Measurements from ENCODE around the gene HMOX2.

HMOX2 gene

GRCh38 chr16:4475880-4476788, at the start of gene HMOX2:
Gene HMOX2 (plus strand): TSS chr16:4476398. CDS start chr16:4505525, 29,127 bp downstream.
- DNase-seq, result peak; percentile 95

DNA sequence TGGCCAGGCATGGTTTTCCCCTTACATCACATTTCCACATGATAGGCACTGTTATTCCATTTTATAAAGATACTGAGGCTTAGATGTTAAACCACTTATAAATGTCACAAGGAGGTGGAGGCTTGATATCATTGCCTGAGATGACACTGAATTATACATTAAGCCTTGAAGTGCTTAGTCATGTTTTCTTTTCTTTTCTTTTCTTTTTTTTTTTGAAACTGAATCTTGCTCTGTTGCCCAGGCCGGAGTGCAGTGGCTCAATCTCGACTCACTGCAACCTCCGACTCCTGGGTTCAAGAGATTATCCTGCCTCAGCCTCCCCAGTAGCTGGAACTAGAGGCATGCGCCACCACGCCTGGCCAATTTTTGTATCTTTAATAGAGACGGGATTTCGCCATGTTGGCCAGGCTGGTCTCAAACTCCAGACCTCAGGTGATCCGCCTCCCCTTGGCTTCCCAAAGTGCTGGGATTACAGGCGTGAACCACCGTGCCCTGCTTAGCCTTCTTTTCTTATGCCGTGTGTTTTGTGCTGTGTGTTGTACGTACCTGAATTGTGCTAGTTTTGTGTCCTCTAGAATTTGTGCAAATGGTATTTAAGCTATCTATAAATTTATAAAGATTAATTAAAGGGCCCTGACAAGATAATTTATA, 49.4 kb upstream of the HMOX2 start:
- DNase-seq, result no peak

- no peak for DNase-seq
These were observed 47.7 kb upstream of the HMOX2 start for GRCh38 chr16:4428500-4428899.

- DNase-seq, result no peak
These were observed 45.2 kb upstream of the HMOX2 start for GRCh38 chr16:4431023-4431422.

- no peak for DNase-seq
These were observed 43.0 kb upstream of the HMOX2 start for GRCh38 chr16:4433228-4433627.

GRCh38 chr16:4433914-4434787, 42.0 kb upstream of the HMOX2 start:
- no peak for DNase-seq

DNA sequence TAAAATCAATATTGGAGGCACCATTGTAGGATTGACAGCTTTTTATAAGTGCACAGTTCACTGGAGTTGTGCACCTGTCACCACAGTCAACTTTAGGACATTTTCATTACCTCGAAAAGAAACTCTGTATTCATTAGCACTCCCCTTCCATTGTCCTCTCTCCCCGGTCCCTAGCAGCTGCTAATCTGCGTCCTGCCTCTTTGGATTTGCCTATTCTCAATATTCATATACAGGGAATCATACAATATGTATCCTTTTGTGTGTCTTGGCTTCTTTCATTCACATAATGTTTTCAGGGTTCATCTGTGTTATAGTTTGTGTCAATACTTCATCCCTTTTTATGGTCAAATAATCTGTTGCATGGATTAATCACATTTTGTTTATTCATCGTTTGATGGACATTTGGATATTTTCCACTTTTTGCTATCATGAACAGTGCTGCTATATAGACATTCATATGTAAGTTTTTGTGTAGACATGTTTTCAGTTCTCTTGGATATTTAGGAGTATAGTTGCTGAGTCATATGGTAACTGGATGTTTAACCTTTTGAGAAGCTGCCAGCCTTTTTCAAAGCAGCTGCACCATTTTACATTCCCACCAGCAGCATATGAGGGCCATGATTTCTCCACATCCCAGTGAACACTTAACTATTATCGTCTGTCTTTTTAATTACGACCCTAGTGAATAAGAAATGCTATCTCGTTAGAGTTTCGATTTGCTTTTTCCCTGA, 40.7 kb upstream of the HMOX2 start:
- DNase-seq, result no peak

DNA sequence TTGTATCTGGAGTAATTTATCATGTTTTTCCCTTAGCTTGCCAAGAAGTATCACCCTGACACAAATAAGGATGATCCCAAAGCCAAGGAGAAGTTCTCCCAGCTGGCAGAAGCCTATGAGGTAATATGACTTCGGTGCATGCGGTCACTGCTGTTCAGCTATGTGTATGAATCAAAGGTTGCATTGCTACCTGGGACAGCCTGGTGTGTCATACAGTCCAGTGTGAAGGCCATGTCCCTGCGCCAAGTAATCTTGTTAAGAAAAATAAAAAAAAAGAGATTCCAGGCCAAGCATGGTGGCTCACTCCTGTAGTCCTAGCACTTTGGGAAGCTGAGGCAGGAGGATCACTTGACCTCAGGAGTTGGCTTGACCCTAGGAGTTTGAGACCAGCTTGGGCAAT, 38.8 kb upstream of the HMOX2 start:
- DNase-seq, result no peak

- no peak for DNase-seq
These were observed 33.8 kb upstream of the HMOX2 start for GRCh38 chr16:4442371-4442770.

DNA sequence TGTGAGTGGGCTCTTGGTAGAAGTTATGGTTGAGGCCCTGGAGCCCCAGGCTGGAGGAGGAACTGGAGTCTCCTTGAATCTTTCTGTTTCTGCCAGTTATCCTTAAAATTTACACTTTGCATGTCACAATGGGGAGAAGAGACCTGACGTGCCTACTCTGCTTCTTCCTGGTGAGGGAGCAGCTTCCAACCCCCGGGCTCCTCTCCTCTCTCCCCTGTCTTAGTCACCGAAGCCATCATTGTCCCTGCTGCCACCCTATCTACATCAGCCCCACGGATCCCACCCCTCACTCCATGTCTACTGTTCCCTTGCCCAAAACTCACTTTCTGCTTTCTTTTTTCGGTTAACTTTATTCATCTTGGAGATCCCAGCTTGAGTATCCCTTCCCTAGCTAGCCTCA, 32.9 kb upstream of the HMOX2 start:
- DNase-seq, result no peak

DNA sequence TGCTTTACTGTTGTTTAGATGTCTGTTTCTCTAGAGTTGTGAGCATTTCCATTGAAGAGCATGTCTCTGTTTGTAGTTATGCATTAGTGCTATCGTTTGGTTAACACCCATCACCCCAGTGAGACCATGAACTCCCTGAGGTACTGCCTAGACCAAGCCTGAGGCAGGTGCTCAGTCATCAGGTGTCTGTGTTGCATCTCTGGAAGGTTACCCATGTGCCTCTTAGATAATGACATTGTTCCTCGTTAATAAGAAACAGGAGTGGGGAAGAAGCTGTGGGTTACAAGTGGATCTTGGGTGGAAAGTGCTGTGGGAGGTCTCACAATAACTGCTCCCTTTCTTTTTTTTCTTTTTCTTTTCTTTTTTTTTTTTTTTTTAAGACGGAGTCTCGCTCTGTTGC, 32.2 kb upstream of the HMOX2 start:
- DNase-seq, result no peak

DNA sequence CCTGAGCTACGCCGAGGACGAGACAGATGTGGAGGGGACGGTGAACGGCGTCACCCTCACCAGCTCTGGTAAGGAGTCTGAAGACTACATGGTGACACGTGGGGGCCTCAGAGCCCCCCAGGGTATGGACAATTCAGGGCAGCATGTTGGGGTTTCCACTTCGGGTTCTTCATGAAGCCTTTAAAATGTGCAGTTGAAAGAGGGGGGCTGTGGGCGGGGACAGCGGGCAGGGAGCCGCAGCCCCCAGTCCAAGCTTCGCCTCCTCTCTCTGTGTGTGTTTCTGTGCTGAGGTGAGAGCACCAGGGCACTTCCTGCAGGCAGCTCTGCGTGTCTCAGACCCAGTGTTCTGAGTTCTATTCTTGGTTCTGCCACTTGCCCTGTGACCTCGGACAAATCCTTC, 25.8 kb upstream of the HMOX2 start:
- no peak for DNase-seq

DNA sequence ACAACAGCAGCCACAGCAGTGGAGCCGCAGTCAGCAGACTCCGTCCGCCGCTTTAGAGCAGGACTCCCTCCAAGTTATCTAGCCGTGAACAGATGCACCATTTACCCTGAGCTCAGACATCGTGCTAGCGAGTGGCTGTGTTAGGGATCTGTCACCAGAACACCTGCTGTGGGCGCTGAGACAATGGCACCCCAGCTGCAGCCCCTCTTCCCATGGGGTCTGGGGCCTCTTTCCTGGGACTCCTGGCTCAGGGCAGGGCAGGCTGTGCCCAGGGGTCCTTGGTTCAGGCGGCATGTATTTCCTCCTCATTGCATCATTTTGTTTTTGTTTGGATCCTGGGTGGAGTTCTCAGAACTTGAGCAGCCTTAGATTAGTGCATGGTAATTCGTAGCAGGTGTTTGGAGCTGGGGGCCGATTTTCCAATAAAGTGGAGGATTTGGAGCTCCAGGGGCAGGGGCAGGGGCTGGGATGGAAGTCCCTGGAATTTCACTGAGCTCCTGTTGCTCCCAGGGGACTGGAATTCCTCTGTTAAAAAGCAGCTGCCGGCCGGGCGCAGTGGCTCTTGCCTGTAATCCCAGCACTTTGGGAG, 25.2 kb upstream of the HMOX2 start:
- no peak for DNase-seq

DNA sequence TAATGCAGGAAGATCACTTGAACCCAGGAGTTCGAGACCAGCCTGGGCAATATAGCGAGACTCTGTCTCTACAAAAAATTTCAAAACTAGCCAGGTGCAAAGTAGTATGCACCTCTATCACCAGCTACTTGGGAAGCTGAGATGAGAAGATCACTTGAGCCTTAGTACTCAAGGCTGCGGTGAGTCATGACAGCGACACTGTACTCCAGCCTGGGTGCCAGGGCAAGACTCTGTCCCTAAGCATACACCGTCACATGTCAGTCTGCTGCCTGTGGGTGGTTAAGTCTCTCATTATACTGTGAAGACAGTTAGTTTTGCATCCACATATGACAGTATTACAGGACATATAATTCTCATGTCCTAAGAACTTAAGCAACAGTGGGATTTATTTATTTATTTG, 23.5 kb upstream of the HMOX2 start:
- DNase-seq, result no peak

DNA sequence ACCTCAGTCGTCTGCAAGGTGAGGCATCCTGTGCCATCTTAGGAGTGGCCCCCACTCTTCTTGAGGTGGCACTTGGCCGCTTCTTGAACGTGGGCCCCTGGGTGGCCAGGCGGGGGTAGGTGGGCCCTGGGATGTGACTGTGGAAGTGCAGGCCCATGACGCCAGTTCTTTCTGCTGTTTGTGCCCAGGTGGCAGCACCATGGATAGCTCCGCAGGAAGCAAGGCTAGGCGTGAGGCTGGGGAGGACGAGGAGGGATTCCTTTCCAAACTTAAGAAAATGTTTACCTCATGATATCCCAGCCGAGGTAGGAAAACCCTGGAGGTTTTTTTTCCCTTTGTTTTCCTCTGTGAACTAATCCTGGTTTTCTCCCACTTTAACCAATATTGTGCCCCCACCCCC, 21.6 kb upstream of the HMOX2 start:
- DNase-seq, result no peak

GRCh38 chr16:4455081-4455480, 21.1 kb upstream of the HMOX2 start:
- no peak for DNase-seq

GRCh38 chr16:4455951-4456350, 20.2 kb upstream of the HMOX2 start:
- DNase-seq, result no peak

DNA sequence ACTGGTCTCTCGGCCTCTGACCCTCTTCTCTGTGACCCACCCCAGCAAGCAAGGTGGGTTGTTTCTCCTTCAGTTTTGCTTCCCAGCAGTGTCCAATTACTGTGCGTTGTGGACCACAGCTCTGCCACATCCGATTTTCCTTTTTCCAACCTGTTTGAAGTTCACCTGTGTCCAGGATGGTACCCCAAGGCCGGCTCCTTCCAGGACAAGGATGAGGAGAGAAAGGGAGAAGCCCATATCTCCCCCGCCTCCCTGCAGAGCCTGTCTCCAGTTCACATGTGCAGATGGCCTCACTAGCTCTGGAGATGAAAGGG, 15.3 kb upstream of the HMOX2 start:
- DNase-seq, result no peak

- no peak for DNase-seq
These were observed 14.7 kb upstream of the HMOX2 start for GRCh38 chr16:4461250-4462085.

DNA sequence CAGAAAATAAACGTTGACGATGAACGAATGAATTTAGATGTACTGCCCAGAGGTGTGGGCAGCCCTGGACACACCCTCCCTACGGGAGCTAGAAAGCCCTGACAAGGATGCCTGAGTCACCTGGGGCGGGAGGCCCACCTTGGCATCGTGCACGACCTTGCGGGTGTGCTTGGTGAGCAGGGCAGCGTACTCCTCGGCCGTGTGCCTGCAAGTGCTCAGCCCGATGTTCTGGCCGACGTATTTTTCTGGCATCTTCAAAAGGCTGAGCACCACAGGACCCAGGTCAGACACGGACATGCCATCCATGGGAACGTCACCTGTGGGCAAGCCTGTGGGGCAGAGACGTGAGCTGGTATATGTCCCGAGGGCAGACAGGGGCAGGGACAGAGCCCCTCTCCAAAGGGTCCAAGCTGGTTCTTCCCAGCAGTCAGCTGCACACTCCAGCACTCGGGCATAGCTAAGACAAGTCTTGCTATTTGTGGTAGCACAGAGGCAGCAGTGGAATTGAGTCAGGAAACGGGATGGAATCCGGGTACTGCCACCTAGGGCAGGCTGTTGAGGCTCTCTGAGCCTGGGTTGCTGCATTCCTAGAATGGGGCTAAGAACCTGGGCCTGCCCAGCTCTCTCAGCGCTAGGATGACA, 12.6 kb upstream of the HMOX2 start:
- no peak for DNase-seq

Data from femur (tissue), 1 donor.